Panc1 (cell line): ENCODE results near the gene COMMD10. TPM values are rescaled to one million over a fixed set of nuclear protein-coding genes. Genes with fewer than 3 reads are reported as not detected.

Experiments
- ATAC-seq: fragments of 200-7000 bp; cut with Tn5 transposase; 2 replicates; pipeline ENCODE4 v1.9.1; 2020; ENCODE audit warnings: mild to moderate bottlenecking, moderate library complexity
- BruUV-seq: library from RNA; stranded (reverse); fragments of 400-500 nt; replicated peaks from 2 replicates; lab custom pipeline; 2021; lab: Mats Ljungman, UMichigan
- CTCF ChIA-PET: fragments of 300-600 bp; sonication (Branson Sonifier 250); formaldehyde crosslinking; loops from one replicate; lab custom pipeline; 2022; ENCODE audit warnings: antibody characterized with exemption; lab: Charles Lee
- POLR2A ChIA-PET: fragments of 300-600 bp; sonication (Branson Sonifier 250); formaldehyde crosslinking; loops from one replicate; lab custom pipeline; 2022; ENCODE audit warnings: antibody characterized with exemption; lab: Charles Lee
- DNase-seq: peaks from one replicate; pipeline ENCODE4 v3.0.0-alpha.2; 2010; ENCODE audit warnings: low read depth, low spot score
- H3K27ac ChIP-seq: 2 replicates; pipeline ENCODE4 v1.5.1; 2011; ENCODE audit warnings: mild to moderate bottlenecking, low read length, inconsistent platforms
- H3K27me3 ChIP-seq: fragments of 200-500 bp; sonication (Bioruptor generic); 2 replicates; pipeline ENCODE4 v1.6.0; 2014; ENCODE audit warnings: low read length, inconsistent platforms; ENCODE audit not compliant: control insufficient read depth, insufficient read depth
- H3K36me3 ChIP-seq: fragments of 200-500 bp; sonication (Bioruptor generic); 2 replicates; pipeline ENCODE4 v1.5.1; 2014; ENCODE audit warnings: inconsistent platforms, mild to moderate bottlenecking, low read length, moderate library complexity; ENCODE audit not compliant: control insufficient read depth, insufficient read depth
- H3K4me1 ChIP-seq: 2 replicates; pipeline ENCODE4 v1.5.1; 2011; ENCODE audit warnings: inconsistent platforms, mild to moderate bottlenecking, low read length, moderate library complexity; ENCODE audit not compliant: control insufficient read depth, insufficient read depth
- H3K4me3 ChIP-seq, 2 experiments: 2 replicates each; pipeline ENCODE4 v1.5.1; 2011 to 2012; ENCODE audit warnings: low read depth in 2 of 2, low read length in 2 of 2, mild to moderate bottlenecking in 2 of 2, inconsistent platforms in 1 of 2, moderate library complexity in 1 of 2
- H3K9me3 ChIP-seq: fragments of 200-500 bp; sonication (Bioruptor generic); 2 replicates; pipeline ENCODE4 v1.5.1; 2014; ENCODE audit warnings: low read depth, mild to moderate bottlenecking, inconsistent platforms, low read length, moderate library complexity; ENCODE audit not compliant: control insufficient read depth, insufficient read depth
- POLR2AphosphoS5 ChIP-seq: IDR thresholded peaks from 2 replicates; pipeline ENCODE4 v1.6.1; 2012; ENCODE audit warnings: mild to moderate bottlenecking, low read depth, low read length, moderate library complexity
- SIN3A ChIP-seq: IDR thresholded peaks from 2 replicates; pipeline ENCODE4 v1.6.1; 2012; ENCODE audit warnings: low read depth, mild to moderate bottlenecking, low read length, moderate library complexity, borderline replicate concordance; ENCODE audit not compliant: insufficient read depth
- TCF7L2 ChIP-seq: IDR thresholded peaks from 2 replicates; pipeline ENCODE4 v1.6.1; 2011; ENCODE audit warnings: mild to moderate bottlenecking, low read depth, low read length, inconsistent platforms
- in situ Hi-C: cut with HindIII; loops from 2 replicates; pipeline ENCODE4 v1.10.0; 2016; ENCODE audit warnings: low sequenced_read_pairs, low pct_unique_long_range_greater_than_20kb
- intact Hi-C: fragments of 100-400 bp; cut with micrococcal nuclease; formaldehyde crosslinking; loops from one replicate; pipeline ENCODE4 v1.10.0; 2022; ENCODE audit not compliant: unreplicated experiment
- total RNA-seq: library from RNA; stranded (reverse); gene quantifications from one replicate; pipeline ENCODE4 v1.2.1, GENCODE V29; 2021; ENCODE audit not compliant: unreplicated experiment
- TF ChIP-seq, protein P1 (sequence below), 2 experiments: IDR thresholded peaks; 2 replicates each; pipeline ENCODE4 v1.6.1; 2011 to 2012; ENCODE audit warnings: low read depth in 2 of 2, control low read depth in 1 of 2, low read length in 1 of 2, mild to moderate bottlenecking in 1 of 2, moderate library complexity in 1 of 2; ENCODE audit not compliant: insufficient read depth in 1 of 2
- TF ChIP-seq, protein P2 (sequence below): fragments of 450-650 bp; IDR thresholded peaks from 2 replicates; pipeline ENCODE4 v1.5.1; 2017; ENCODE audit warnings: mild to moderate bottlenecking

Gene COMMD10
- total RNA-seq, 1 experiment from 2014 or later, result 37.9 TPM

DNA sequence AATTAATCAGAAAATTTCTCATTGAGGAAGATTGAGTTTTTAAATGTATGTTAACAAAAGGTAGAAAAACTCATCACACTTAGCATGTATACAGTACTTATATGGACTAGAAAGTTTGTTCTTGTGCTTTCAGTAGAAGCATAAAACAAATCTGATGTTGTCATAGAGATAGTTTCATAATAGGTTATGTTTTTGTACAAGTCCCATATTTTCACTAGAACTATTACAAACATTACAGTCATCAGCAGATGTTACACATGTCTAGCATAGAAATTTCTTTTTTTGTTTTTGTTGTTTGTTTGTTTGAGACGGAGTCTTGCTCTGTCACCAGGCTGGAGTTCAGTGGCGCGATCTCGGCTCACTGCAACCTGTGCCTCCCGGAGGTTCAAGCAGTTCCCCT lies 131.4 kb downstream of the COMMD10 start:
- Histone ChIP-seq H3K27ac (no peak overlapping the region), H3K9me3 (no peaks in the 10 kb centered on the region), H3K36me3 (no peaks in the 10 kb centered on the region), H3K4me3 (no peak overlapping the region), H3K4me1 (no peaks in the 10 kb centered on the region), H3K27me3 (no peaks in the 10 kb centered on the region)
- BruUV-seq, result no TSS peak
- ATAC-seq, result no peak
- intact Hi-C loops (no loop called here), in situ Hi-C loops (no loop called here)
- TF ChIP-seq, protein P1, sequence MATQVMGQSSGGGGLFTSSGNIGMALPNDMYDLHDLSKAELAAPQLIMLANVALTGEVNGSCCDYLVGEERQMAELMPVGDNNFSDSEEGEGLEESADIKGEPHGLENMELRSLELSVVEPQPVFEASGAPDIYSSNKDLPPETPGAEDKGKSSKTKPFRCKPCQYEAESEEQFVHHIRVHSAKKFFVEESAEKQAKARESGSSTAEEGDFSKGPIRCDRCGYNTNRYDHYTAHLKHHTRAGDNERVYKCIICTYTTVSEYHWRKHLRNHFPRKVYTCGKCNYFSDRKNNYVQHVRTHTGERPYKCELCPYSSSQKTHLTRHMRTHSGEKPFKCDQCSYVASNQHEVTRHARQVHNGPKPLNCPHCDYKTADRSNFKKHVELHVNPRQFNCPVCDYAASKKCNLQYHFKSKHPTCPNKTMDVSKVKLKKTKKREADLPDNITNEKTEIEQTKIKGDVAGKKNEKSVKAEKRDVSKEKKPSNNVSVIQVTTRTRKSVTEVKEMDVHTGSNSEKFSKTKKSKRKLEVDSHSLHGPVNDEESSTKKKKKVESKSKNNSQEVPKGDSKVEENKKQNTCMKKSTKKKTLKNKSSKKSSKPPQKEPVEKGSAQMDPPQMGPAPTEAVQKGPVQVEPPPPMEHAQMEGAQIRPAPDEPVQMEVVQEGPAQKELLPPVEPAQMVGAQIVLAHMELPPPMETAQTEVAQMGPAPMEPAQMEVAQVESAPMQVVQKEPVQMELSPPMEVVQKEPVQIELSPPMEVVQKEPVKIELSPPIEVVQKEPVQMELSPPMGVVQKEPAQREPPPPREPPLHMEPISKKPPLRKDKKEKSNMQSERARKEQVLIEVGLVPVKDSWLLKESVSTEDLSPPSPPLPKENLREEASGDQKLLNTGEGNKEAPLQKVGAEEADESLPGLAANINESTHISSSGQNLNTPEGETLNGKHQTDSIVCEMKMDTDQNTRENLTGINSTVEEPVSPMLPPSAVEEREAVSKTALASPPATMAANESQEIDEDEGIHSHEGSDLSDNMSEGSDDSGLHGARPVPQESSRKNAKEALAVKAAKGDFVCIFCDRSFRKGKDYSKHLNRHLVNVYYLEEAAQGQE (IDR thresholded peaks at IDR 0.05; ENCODE audit: insufficient read depth in 1 of 2, low read depth in 2 of 2, low read length in 1 of 2), result no peak
- TF ChIP-seq TCF7L2, result no peak
- TF ChIP-seq, protein P2, sequence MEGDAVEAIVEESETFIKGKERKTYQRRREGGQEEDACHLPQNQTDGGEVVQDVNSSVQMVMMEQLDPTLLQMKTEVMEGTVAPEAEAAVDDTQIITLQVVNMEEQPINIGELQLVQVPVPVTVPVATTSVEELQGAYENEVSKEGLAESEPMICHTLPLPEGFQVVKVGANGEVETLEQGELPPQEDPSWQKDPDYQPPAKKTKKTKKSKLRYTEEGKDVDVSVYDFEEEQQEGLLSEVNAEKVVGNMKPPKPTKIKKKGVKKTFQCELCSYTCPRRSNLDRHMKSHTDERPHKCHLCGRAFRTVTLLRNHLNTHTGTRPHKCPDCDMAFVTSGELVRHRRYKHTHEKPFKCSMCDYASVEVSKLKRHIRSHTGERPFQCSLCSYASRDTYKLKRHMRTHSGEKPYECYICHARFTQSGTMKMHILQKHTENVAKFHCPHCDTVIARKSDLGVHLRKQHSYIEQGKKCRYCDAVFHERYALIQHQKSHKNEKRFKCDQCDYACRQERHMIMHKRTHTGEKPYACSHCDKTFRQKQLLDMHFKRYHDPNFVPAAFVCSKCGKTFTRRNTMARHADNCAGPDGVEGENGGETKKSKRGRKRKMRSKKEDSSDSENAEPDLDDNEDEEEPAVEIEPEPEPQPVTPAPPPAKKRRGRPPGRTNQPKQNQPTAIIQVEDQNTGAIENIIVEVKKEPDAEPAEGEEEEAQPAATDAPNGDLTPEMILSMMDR, result no peak
- TF ChIP-seq POLR2AphosphoS5, result no peak
- no peak for TF ChIP-seq SIN3A
- CTCF ChIA-PET, result no interaction called here
- POLR2A ChIA-PET, result no interaction called here
- no peak for DNase-seq

DNA sequence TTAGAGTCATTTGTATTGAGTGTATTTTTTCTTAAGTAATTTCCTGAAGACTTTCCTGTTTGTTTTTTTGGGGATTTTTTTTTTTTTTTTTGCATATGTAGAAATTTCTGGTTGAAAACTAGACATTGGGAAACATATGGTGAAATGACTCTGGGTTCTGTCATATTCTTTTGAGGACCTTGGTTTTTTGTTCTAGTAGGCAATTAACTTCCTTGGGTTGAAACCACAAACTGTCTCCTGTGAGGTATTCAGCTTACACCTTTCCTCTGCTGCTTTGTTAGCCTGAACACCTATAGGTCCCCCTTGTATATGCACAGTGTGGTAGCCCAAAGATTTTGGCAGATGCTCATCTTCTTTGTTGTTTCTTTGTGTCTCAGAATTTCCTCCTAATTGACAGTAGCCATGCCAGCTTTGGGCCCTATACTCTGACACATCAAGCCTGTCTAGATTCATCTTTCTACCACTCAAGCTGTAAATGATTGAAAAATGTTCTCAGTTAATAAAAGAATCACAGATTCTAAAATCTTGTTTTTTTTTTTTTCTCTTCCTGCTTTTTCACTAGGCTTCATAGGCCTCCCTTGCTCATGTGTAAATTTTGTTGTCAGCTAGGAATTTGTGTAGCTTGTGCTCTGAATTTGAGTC lies 140.6 kb downstream of the COMMD10 start:
- TF ChIP-seq POLR2AphosphoS5, result no peak
- TF ChIP-seq, protein P1 (IDR thresholded peaks at IDR 0.05; ENCODE audit: insufficient read depth in 1 of 2, low read depth in 2 of 2, low read length in 1 of 2), result no peak
- no peak for TF ChIP-seq TCF7L2
- TF ChIP-seq, protein P2, result no peak
- no peak for TF ChIP-seq SIN3A
- no peaks in the 10 kb centered on the region for H3K27me3 ChIP-seq
- POLR2A ChIA-PET, result no interaction called here
- CTCF ChIA-PET, result no interaction called here
- ATAC-seq, result no peak
- H3K9me3 ChIP-seq, result no peaks in the 10 kb centered on the region
- BruUV-seq, result no TSS peak
- no peaks in the 10 kb centered on the region for H3K4me1 ChIP-seq
- in situ Hi-C loops, result no loop called here
- H3K4me3 ChIP-seq, result no peak overlapping the region
- intact Hi-C loops, result no loop called here
- H3K36me3 ChIP-seq, result no peaks in the 10 kb centered on the region
- no peak for DNase-seq
- H3K27ac ChIP-seq, result no peak overlapping the region
